Smooth muscle cell (in vitro differentiated cells): ENCODE data around the gene PTPRT. TPM values are rescaled to one million over a fixed set of nuclear protein-coding genes. Genes with fewer than 3 reads are reported as not detected.

Source experiments
- DNase-seq: peaks from one replicate; lab custom pipeline; 2025; ENCODE audit not compliant: unreplicated experiment; lab: John Stamatoyannopoulos, UW
- H2AFZ ChIP-seq: fragments of 200-600 bp; sonication (generic); 2 replicates; pipeline ENCODE4 v1.6.0; 2016; ENCODE audit warnings: antibody characterized with exemption, low read depth, mild to moderate bottlenecking
- H3F3A ChIP-seq: fragments of 200-600 bp; sonication (generic); 2 replicates; pipeline ENCODE4 v1.6.0; 2017; ENCODE audit warnings: antibody characterized with exemption, low read depth
- H3K27ac ChIP-seq: fragments of 200-600 bp; sonication (generic); 2 replicates; pipeline ENCODE4 v1.5.1; 2016; ENCODE audit warnings: low read depth, mild to moderate bottlenecking
- H3K27me3 ChIP-seq: fragments of 200-600 bp; sonication (generic); 2 replicates; pipeline ENCODE4 v1.6.1; 2016; ENCODE audit warnings: low read depth, mild to moderate bottlenecking
- H3K36me3 ChIP-seq: fragments of 200-600 bp; sonication (generic); 2 replicates; pipeline ENCODE4 v1.5.1; 2016; ENCODE audit warnings: low read depth
- H3K4me1 ChIP-seq: fragments of 200-600 bp; sonication (generic); 2 replicates; pipeline ENCODE4 v1.5.1; 2016; ENCODE audit warnings: low read depth
- H3K4me2 ChIP-seq: fragments of 200-600 bp; sonication (generic); 2 replicates; pipeline ENCODE4 v1.6.0; 2016; ENCODE audit warnings: mild to moderate bottlenecking
- H3K4me3 ChIP-seq: fragments of 200-600 bp; sonication (generic); 2 replicates; pipeline ENCODE4 v1.5.1; 2016; ENCODE audit warnings: mild to moderate bottlenecking
- H3K79me2 ChIP-seq: fragments of 200-600 bp; sonication (generic); 2 replicates; pipeline ENCODE4 v1.6.0; 2016; ENCODE audit warnings: low read depth, mild to moderate bottlenecking
- H3K9ac ChIP-seq: fragments of 200-600 bp; sonication (generic); 2 replicates; pipeline ENCODE4 v1.6.0; 2016; ENCODE audit warnings: low read depth
- H3K9me3 ChIP-seq: fragments of 200-600 bp; sonication (generic); replicated peaks from 2 replicates; pipeline ENCODE4 v1.5.1; 2016; ENCODE audit warnings: low read depth
- H4K20me1 ChIP-seq: fragments of 200-600 bp; sonication (generic); 2 replicates; pipeline ENCODE4 v1.6.0; 2016; ENCODE audit warnings: low read depth
- CTCF ChIP-seq: fragments of 200-600 bp; sonication (generic); IDR thresholded peaks from 2 replicates; pipeline ENCODE4 v1.5.1; 2017; ENCODE audit warnings: borderline replicate concordance, mild to moderate bottlenecking, antibody characterized with exemption; ENCODE audit not compliant: insufficient read depth, poor library complexity, severe bottlenecking
- WGBS: methylation state at CpG from one replicate; pipeline ENCODE4 v1.1.7; 2016; ENCODE audit warnings: low lambda C conversion rate; 5-methylcytosine and 5-hydroxymethylcytosine counted together
- polyA plus RNA-seq: library from polyadenylated mRNA; unstranded; fragments of >200 nt; fragmentation: Nextera tagmentation; extraction: Ambion mirVana; gene quantifications from 2 replicates; pipeline ENCODE4 v1.2.1, GENCODE V29; 2016
- total RNA-seq: library from RNA; depleted of rRNA; stranded (reverse); fragments of >200 nt; gene quantifications from 2 replicates; pipeline ENCODE4 v1.2.3, GENCODE V29; 2014

PTPRT gene
- total and polyA plus RNA-seq, 2 experiments from 2014 or later = 0.99 to 2.1 TPM

GRCh38 chr20:42112161-42112560 lies 1077.5 kb downstream of the PTPRT start:
- no peaks in the 10 kb centered on the region for H3K36me3 ChIP-seq
- WGBS = 93% methylated on average over 5 of the region's 5 CpGs
- H3K27ac ChIP-seq = no peak overlapping the region
- H3K4me1 ChIP-seq = peaks cover 6% of the 10 kb centered on the region
- H3K9ac ChIP-seq = no peak overlapping the region
- no peaks in the 10 kb centered on the region for H4K20me1 ChIP-seq
- no peak for DNase-seq
- no peaks in the 10 kb centered on the region for H3F3A ChIP-seq
- H3K9me3 ChIP-seq = no peaks in the 10 kb centered on the region
- no peak overlapping the region for H3K4me3 ChIP-seq
- no peaks in the 10 kb centered on the region for H3K27me3 ChIP-seq
- no peak for TF ChIP-seq CTCF
- H3K79me2 ChIP-seq = no peaks in the 10 kb centered on the region
- no peak overlapping the region for H3K4me2 ChIP-seq
- H2AFZ ChIP-seq = no peak overlapping the region

- Histone ChIP-seq H3K4me1 (peaks cover 6% of the 10 kb centered on the region), H3K36me3 (no peaks in the 10 kb centered on the region), H3K9me3 (no peaks in the 10 kb centered on the region), H3K27ac (no peak overlapping the region), H3F3A (no peaks in the 10 kb centered on the region), H3K4me3 (no peak overlapping the region), H3K4me2 (no peak overlapping the region), H2AFZ (no peak overlapping the region), H3K79me2 (no peaks in the 10 kb centered on the region), H3K9ac (no peak overlapping the region), H3K27me3 (no peaks in the 10 kb centered on the region), H4K20me1 (no peaks in the 10 kb centered on the region)
- no peak for TF ChIP-seq CTCF
- 93% methylated on average over 1 of the region's 1 CpG for WGBS
- DNase-seq = no peak
These were observed 1078.4 kb downstream of the PTPRT start for GRCh38 chr20:42111349-42111748.

GRCh38 chr20:42110301-42110700 lies 1079.4 kb downstream of the PTPRT start:
- no peak overlapping the region for H2AFZ ChIP-seq
- no peaks in the 10 kb centered on the region for H3K27me3 ChIP-seq
- no peaks in the 10 kb centered on the region for H3K36me3 ChIP-seq
- whole genome bisulfite sequencing = 90% methylated on average over 15 of the region's 15 CpGs
- peaks cover 6% of the 10 kb centered on the region for H3K4me1 ChIP-seq
- no peaks in the 10 kb centered on the region for H3K9me3 ChIP-seq
- H4K20me1 ChIP-seq = no peaks in the 10 kb centered on the region
- no peak overlapping the region for H3K4me2 ChIP-seq
- no peak overlapping the region for H3K27ac ChIP-seq
- no peak for TF ChIP-seq CTCF
- H3F3A ChIP-seq = no peaks in the 10 kb centered on the region
- no peak overlapping the region for H3K4me3 ChIP-seq
- no peaks in the 10 kb centered on the region for H3K79me2 ChIP-seq
- H3K9ac ChIP-seq = no peak overlapping the region
- DNase-seq = no peak

- no peak for TF ChIP-seq CTCF
- Histone ChIP-seq H3K4me1 (no peaks in the 10 kb centered on the region), H4K20me1 (no peaks in the 10 kb centered on the region), H3K36me3 (no peaks in the 10 kb centered on the region), H3K79me2 (no peaks in the 10 kb centered on the region), H3K27ac (no peak overlapping the region), H3K4me2 (no peak overlapping the region), H2AFZ (no peak overlapping the region), H3K9me3 (no peaks in the 10 kb centered on the region), H3K27me3 (no peaks in the 10 kb centered on the region), H3F3A (no peaks in the 10 kb centered on the region), H3K4me3 (no peak overlapping the region), H3K9ac (no peak overlapping the region)
- DNase-seq = no peak
- 94% methylated on average over 12 of the region's 12 CpGs for WGBS
These were observed 1087.7 kb downstream of the PTPRT start for GRCh38 chr20:42102000-42102399.
